HG02588 (cell line): ENCODE measurements around the gene TSSK2.
"Not testable (repeated sequence)": the region's sequence is repeated elsewhere in the genome, so short reads cannot be mapped to it uniquely, and the experiment has no call there.

Experiments used
- ATAC-seq: cut with Tn5 transposase; IDR thresholded peaks from one replicate; pipeline ENCODE4 v1.9.1; 2021; ENCODE audit warnings: mild to moderate bottlenecking, moderate library complexity; ENCODE audit not compliant: unreplicated experiment

Gene TSSK2

GRCh38 chr22:19130959-19131684 lies at the start of gene TSSK2:
TSSK2 (plus strand) TSS chr22:19131308; CDS start chr22:19131400, 92 bp downstream.
- ATAC-seq, result no peak

GRCh38 chr22:19081351-19081750 lies 49.8 kb upstream of the TSSK2 start:
- no peak for ATAC-seq

- ATAC-seq, result no peak
Observed at GRCh38 chr22:19082101-19082500, 49.0 kb upstream of the TSSK2 start.

GRCh38 chr22:19082793-19083192 lies 48.3 kb upstream of the TSSK2 start:
- no peak for ATAC-seq

GRCh38 chr22:19084126-19084525 lies 47.0 kb upstream of the TSSK2 start:
- ATAC-seq, result not testable (repeated sequence)

- ATAC-seq, result not testable (repeated sequence)
Observed at GRCh38 chr22:19084586-19084985, 46.5 kb upstream of the TSSK2 start.

GRCh38 chr22:19085233-19085718 lies 45.8 kb upstream of the TSSK2 start:
- ATAC-seq, result no peak

DNA sequence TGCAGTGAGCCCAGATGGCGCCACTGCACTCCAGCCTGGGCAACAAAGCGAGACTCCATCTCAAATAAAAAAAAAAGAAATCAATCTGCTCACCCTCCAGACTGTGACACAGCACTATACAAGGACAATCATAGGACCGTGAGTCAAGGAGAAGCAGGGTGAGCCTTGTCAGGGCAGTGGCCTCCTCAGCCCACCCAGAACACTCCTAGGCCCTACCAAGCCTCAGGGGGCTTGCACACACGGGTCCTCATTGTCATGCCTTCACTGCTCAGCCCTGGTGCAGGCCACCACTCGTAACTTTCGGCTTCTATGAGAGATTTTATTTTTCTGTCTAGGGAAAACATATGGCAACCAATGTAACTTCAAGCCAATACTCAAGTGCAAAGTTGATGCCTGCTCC lies 44.7 kb upstream of the TSSK2 start:
- no peak for ATAC-seq

- no peak for ATAC-seq
Observed at GRCh38 chr22:19086896-19087295, 44.2 kb upstream of the TSSK2 start.

GRCh38 chr22:19088866-19089595 lies 42.1 kb upstream of the TSSK2 start:
- no peak for ATAC-seq

DNA sequence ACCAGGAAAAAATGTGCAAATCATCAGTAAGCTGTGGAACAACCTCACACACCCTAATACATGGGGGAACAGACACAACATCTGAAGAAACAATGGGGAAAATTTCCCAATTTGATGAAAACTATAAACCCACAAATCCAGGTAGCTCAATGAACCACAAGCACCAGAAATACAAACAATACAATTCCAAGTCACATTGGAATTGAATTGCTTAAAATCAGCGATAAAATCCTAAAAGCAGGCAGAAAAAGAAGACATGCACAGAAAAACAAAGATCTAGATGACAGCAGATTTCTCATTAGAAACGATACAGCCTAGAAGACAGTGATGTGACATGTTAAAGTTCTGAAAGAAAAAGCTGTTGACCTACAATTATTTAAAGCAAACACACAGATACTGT lies 40.9 kb upstream of the TSSK2 start:
- no peak for ATAC-seq

GRCh38 chr22:19090586-19091127 lies 40.5 kb upstream of the TSSK2 start:
- ATAC-seq, result no peak

DNA sequence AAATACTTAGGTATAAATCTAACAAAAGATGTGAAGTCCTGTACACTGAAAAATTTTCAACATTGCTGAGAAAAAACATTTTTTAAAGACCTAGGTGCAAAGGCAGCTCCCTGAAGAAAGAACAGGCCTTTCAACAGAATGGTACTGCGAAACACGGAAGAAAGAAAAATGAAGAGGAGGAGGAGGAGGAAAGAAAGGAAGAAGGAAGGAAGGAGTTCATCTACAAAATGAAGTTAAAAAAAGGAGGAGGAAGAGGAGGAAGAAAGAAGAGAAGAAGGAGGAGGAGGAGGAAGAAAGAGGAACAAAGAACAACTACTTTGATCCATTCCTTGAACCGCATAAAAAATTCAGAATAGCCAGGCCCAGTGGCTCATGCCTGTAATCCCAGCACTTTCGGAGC lies 38.4 kb upstream of the TSSK2 start:
- no peak for ATAC-seq

DNA sequence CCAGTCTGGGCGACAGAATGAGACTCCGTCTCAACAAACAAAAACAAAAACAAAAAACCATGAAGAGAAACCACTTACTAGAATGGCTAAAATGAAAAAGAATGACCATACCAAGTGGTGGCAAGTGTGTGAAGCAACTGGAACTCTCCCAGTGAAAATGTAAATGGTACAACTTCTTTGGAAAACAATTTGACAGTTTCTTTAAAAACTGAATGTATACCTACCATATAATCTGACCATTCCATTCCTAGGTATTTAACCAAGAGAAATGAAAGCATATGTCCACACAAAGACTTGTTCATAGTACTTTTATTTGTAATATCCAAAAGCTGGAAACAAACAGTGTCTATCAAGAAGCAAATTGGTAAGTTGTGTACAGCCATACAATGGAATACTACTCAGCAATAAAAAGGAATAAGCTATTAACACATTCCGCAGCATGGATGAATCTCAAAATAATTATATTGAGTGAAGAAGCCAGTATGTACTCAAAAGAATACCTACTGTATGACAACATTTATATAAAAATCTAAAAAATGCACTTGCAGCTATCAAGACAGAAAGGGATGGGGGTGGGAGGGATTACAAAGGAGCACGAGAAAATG lies 36.6 kb upstream of the TSSK2 start:
- ATAC-seq, result no peak

DNA sequence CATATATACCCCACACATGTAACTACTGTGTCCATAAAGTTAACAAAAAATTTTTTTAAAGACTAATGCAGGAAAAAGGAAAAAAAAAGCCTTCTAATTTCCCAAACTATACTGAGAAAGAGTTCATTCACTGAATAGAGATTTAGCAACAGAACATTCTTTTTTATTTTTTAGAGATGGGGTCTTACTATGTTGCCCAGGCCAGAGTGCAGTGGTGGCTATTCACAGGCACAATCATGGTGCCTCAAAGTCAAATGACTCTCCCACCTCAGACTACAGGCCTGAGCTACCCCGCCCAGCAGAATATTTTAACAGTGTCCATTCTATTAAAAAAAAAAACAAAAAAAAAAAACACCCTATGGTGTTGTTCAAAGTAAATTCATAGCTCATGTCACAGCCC lies 34.6 kb upstream of the TSSK2 start:
- no peak for ATAC-seq

DNA sequence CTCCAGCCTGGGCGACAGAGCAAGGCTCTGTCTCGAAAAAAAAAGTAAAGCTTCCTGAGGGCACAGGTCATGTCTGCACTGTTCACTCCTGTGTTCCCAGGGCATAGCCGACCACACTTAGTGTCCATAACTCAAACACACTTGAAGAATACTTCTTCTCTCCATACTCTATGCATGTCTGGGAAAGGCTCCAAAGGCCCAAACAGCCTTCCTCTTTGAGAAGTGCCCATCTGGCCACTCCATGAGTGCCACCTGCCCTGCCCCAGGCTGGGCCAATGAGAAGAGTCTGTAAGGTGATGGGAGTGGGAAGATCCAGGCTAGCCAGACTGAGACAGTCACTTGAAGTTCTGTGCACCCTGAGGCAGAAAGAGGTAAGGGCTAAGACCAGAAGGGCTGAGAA lies 33.6 kb upstream of the TSSK2 start:
- ATAC-seq, result no peak

GRCh38 chr22:19098157-19098556 lies 33.0 kb upstream of the TSSK2 start:
- ATAC-seq, result no peak

GRCh38 chr22:19103880-19104821 lies 27.0 kb upstream of the TSSK2 start:
- no peak for ATAC-seq

- ATAC-seq, result no peak
Observed at GRCh38 chr22:19105456-19105855, 25.7 kb upstream of the TSSK2 start.
